Right lobe of liver (tissue), 4 donors: ENCODE data around the gene SLC2A6.

Source experiments
- POLR2A ChIP-seq: fragments of 450-650 bp; IDR thresholded peaks from one replicate; pipeline ENCODE4 v1.6.1; 2017; ENCODE audit warnings: antibody characterized with exemption, mild to moderate bottlenecking
- TF ChIP-seq, protein P1 (sequence below), 4 donors: fragments of 200-600 bp in 3 of 4; fragments of 450-650 bp in 1 of 4; IDR thresholded peaks; one replicate each; pipeline versions ENCODE4 v1.5.1 to v1.8.0; 2016 to 2022; ENCODE audit warnings: antibody characterized with exemption in 4 of 4, mild to moderate bottlenecking in 2 of 4
- donor health status: DM: no; HTN: no; CAD: no.
- donor health status: DM: no; HTN: no; CAD: no.
- donor health status: DM: no; HTN: yes; CAD: no.

- TF ChIP-seq, protein P1, sequence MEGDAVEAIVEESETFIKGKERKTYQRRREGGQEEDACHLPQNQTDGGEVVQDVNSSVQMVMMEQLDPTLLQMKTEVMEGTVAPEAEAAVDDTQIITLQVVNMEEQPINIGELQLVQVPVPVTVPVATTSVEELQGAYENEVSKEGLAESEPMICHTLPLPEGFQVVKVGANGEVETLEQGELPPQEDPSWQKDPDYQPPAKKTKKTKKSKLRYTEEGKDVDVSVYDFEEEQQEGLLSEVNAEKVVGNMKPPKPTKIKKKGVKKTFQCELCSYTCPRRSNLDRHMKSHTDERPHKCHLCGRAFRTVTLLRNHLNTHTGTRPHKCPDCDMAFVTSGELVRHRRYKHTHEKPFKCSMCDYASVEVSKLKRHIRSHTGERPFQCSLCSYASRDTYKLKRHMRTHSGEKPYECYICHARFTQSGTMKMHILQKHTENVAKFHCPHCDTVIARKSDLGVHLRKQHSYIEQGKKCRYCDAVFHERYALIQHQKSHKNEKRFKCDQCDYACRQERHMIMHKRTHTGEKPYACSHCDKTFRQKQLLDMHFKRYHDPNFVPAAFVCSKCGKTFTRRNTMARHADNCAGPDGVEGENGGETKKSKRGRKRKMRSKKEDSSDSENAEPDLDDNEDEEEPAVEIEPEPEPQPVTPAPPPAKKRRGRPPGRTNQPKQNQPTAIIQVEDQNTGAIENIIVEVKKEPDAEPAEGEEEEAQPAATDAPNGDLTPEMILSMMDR (IDR thresholded peaks at IDR 0.05), result no peak
- TF ChIP-seq POLR2A, result no peak
These were observed 40.8 kb upstream of the SLC2A6 start for GRCh38 chr9:133519693-133520092.
